PC-9 (cell line): ENCODE measurements around the gene CEP70. TPM values are rescaled to one million over a fixed set of nuclear protein-coding genes. Genes with fewer than 3 reads are reported as not detected.

Source experiments
- BruUV-seq: library from RNA; stranded (reverse); fragments of 400-500 nt; replicated peaks from 2 replicates; lab custom pipeline; 2021; lab: Mats Ljungman, UMichigan
- CTCF ChIA-PET: fragments of 300-600 bp; sonication (Branson Sonifier 250); formaldehyde crosslinking; loops from one replicate; lab custom pipeline; 2022; ENCODE audit warnings: antibody characterized with exemption; lab: Charles Lee
- POLR2A ChIA-PET: fragments of 300-600 bp; sonication (Branson Sonifier 250); formaldehyde crosslinking; loops from one replicate; lab custom pipeline; 2022; ENCODE audit warnings: antibody characterized with exemption; ENCODE audit not compliant: unreplicated experiment; lab: Charles Lee
- DNase-seq, 2 experiments: peaks; one replicate each; pipeline versions ENCODE4 v3.0.0 to v3.0.0-alpha.2; 2015 to 2022; ENCODE audit warnings: mixed read lengths in 1 of 2
- H2AFZ ChIP-seq: fragments of 200-600 bp; sonication (generic); 2 replicates; pipeline ENCODE4 v1.8.1; 2017; ENCODE audit warnings: antibody characterized with exemption
- H3F3A ChIP-seq: fragments of 200-600 bp; sonication (generic); 2 replicates; pipeline ENCODE4 v1.8.1; 2017; ENCODE audit warnings: antibody characterized with exemption, mild to moderate bottlenecking, low read depth; ENCODE audit not compliant: insufficient read depth
- H3K27ac ChIP-seq: fragments of 200-600 bp; sonication (generic); 2 replicates; pipeline ENCODE4 v1.6.1; 2016; ENCODE audit warnings: mixed run types
- H3K27me3 ChIP-seq: fragments of 200-600 bp; sonication (generic); 2 replicates; pipeline ENCODE4 v1.6.1; 2016; ENCODE audit warnings: low read depth, mixed run types; ENCODE audit not compliant: insufficient read depth
- H3K36me3 ChIP-seq: fragments of 200-600 bp; sonication (generic); 2 replicates; pipeline ENCODE4 v1.6.1; 2016; ENCODE audit warnings: low read depth, mixed run types
- H3K4me1 ChIP-seq: fragments of 200-600 bp; sonication (generic); replicated peaks from 2 replicates; pipeline ENCODE4 v1.6.1; 2016; ENCODE audit warnings: mixed run types; ENCODE audit not compliant: insufficient read depth
- H3K4me2 ChIP-seq: fragments of 200-600 bp; sonication (generic); 2 replicates; pipeline ENCODE4 v1.6.1; 2017; ENCODE audit warnings: mixed run types
- H3K4me3 ChIP-seq: fragments of 200-600 bp; sonication (generic); 2 replicates; pipeline ENCODE4 v1.6.1; 2016; ENCODE audit warnings: mixed run types
- H3K79me2 ChIP-seq: fragments of 200-600 bp; sonication (generic); 2 replicates; pipeline ENCODE4 v1.6.1; 2017; ENCODE audit warnings: low read depth, mixed run types
- H3K9me2 ChIP-seq: fragments of 200-600 bp; sonication (generic); 2 replicates; pipeline ENCODE4 v1.8.1; 2017; ENCODE audit warnings: mild to moderate bottlenecking; ENCODE audit not compliant: insufficient read depth
- H3K9me3 ChIP-seq: fragments of 200-600 bp; sonication (generic); 2 replicates; pipeline ENCODE4 v1.8.1; 2016; ENCODE audit warnings: low read depth; ENCODE audit not compliant: insufficient read depth
- H4K20me1 ChIP-seq: fragments of 200-600 bp; sonication (generic); 2 replicates; pipeline ENCODE4 v1.8.1; 2017; ENCODE audit not compliant: insufficient read depth
- EZH2 ChIP-seq: fragments of 200-600 bp; sonication (generic); IDR thresholded peaks from 2 replicates; pipeline ENCODE4 v1.8.0; 2017; ENCODE audit warnings: antibody characterized with exemption, low read depth
- intact Hi-C: fragments of 100-400 bp; cut with micrococcal nuclease; formaldehyde crosslinking; loops from one replicate; pipeline ENCODE4 v1.10.0; 2022; ENCODE audit not compliant: unreplicated experiment
- total RNA-seq: library from RNA; stranded (reverse); gene quantifications from 2 replicates; pipeline ENCODE4 v1.2.3, GENCODE V29; 2021
- TF ChIP-seq, protein P1 (sequence below): fragments of 200-600 bp; sonication (generic); conservative IDR thresholded peaks from 2 replicates; pipeline ENCODE4 v1.6.1; 2017; ENCODE audit warnings: mixed run types, antibody characterized with exemption, mild to moderate bottlenecking, moderate library complexity

Gene CEP70
- total RNA-seq, 1 experiment from 2014 or later: 73.6 TPM

DNA sequence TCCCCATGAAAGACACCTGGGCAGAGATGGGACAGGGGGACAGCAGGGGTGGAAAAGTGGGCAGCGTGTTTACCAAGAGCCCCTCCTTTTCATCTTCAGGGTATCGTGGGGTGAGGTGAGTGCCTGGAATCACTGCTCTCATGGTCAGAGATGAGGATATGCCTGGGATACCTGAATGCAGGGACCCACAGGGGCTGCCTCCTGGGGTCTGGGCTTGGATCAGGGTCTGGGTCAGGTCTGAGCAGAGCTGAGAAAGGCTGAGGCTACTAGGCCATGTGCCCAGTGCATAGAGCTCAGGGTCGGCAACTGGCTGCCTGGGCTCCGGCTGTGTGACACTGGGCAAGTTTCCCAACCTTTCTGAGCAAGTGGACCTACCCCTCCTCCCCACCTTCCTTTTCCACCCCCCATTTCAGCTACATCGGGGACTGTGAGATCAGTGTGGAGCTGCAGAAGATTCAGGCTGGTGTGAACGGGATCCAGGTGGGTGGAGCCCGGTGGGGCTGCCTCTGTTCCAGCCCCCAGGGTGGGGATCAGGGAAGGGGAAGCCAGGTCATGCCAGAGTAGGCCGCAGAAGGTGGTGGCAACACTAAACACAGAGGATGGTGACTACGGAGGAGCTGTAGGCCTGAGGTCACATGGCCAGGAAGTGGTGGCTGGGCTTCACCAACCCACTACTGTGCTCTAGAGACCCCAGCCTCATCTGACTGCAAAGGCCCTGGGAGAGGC lies 135.1 kb downstream of the CEP70 start:
- no peaks in the 10 kb centered on the region for H3K27me3 ChIP-seq
- ChIA-PET CTCF (no interaction called here), POLR2A (no interaction called here)
- H3K27ac ChIP-seq: no peak overlapping the region
- intact Hi-C loops: no loop called here
- H4K20me1 ChIP-seq: no peaks in the 10 kb centered on the region
- H2AFZ ChIP-seq: no peak overlapping the region
- H3K79me2 ChIP-seq: no peaks in the 10 kb centered on the region
- H3K36me3 ChIP-seq: no peaks in the 10 kb centered on the region
- DNase-seq: no peak
- H3K9me3 ChIP-seq: no peaks in the 10 kb centered on the region
- no peak for TF ChIP-seq EZH2
- TF ChIP-seq, protein P1, sequence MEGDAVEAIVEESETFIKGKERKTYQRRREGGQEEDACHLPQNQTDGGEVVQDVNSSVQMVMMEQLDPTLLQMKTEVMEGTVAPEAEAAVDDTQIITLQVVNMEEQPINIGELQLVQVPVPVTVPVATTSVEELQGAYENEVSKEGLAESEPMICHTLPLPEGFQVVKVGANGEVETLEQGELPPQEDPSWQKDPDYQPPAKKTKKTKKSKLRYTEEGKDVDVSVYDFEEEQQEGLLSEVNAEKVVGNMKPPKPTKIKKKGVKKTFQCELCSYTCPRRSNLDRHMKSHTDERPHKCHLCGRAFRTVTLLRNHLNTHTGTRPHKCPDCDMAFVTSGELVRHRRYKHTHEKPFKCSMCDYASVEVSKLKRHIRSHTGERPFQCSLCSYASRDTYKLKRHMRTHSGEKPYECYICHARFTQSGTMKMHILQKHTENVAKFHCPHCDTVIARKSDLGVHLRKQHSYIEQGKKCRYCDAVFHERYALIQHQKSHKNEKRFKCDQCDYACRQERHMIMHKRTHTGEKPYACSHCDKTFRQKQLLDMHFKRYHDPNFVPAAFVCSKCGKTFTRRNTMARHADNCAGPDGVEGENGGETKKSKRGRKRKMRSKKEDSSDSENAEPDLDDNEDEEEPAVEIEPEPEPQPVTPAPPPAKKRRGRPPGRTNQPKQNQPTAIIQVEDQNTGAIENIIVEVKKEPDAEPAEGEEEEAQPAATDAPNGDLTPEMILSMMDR: no peak
- H3K4me1 ChIP-seq: no peaks in the 10 kb centered on the region
- no TSS peak for BruUV-seq
- H3K4me2 ChIP-seq: no peak overlapping the region
- H3K9me2 ChIP-seq: no peaks in the 10 kb centered on the region
- H3F3A ChIP-seq: no peaks in the 10 kb centered on the region
- H3K4me3 ChIP-seq: no peak overlapping the region

DNA sequence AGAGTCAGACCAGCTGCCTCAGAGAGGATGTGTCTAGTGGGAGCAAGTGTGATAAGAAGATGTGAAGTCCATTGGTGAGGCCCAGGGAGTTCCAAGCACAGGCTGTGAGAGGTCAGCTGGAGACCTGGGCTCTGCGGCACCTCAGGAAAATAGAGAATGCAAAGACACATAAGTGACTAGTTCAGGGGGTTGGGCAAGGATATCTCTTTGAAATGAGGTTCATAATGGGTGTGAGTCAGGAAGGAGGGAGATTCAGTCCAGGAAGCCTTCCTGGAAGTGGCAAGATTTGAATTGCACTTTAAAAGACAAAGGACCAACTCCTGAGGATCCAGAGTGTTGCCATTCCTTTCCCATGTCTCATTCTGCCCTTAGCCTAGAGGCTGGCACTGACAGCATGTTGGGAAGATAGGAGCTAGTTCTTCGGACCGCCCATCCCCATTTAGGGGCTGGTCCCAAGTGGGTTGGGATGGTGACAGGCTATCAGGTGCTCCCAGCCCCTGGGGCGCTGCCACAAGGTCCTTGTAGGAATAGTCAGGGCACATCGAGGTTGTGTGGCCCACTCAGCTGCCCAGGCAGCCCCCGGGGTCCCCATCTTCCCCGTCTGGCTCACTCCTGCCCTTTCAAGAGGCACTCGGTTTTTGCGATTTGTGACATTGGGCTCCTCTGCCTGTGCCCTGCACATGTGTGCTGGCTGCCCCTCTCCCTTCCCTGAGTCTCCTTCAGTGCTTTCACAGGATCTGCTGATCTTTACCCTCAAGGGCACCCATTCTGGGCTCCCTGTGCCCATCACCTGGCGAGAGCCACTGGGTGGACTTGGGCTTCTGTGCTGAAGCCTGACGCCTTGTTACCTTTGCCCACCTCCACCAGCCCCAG lies 136.0 kb downstream of the CEP70 start:
- Histone ChIP-seq H3K4me1 (no peaks in the 10 kb centered on the region), H3K4me2 (no peak overlapping the region), H4K20me1 (no peaks in the 10 kb centered on the region), H3K9me2 (no peaks in the 10 kb centered on the region), H2AFZ (no peak overlapping the region), H3K36me3 (no peaks in the 10 kb centered on the region), H3K9me3 (no peaks in the 10 kb centered on the region), H3K27me3 (no peaks in the 10 kb centered on the region), H3K4me3 (no peak overlapping the region), H3K27ac (no peak overlapping the region), H3K79me2 (no peaks in the 10 kb centered on the region), H3F3A (no peaks in the 10 kb centered on the region)
- no TSS peak for BruUV-seq
- POLR2A ChIA-PET: no interaction called here
- CTCF ChIA-PET: no interaction called here
- intact Hi-C loops: no loop called here
- TF ChIP-seq EZH2: no peak
- TF ChIP-seq, protein P1: no peak
- no peak for DNase-seq

DNA sequence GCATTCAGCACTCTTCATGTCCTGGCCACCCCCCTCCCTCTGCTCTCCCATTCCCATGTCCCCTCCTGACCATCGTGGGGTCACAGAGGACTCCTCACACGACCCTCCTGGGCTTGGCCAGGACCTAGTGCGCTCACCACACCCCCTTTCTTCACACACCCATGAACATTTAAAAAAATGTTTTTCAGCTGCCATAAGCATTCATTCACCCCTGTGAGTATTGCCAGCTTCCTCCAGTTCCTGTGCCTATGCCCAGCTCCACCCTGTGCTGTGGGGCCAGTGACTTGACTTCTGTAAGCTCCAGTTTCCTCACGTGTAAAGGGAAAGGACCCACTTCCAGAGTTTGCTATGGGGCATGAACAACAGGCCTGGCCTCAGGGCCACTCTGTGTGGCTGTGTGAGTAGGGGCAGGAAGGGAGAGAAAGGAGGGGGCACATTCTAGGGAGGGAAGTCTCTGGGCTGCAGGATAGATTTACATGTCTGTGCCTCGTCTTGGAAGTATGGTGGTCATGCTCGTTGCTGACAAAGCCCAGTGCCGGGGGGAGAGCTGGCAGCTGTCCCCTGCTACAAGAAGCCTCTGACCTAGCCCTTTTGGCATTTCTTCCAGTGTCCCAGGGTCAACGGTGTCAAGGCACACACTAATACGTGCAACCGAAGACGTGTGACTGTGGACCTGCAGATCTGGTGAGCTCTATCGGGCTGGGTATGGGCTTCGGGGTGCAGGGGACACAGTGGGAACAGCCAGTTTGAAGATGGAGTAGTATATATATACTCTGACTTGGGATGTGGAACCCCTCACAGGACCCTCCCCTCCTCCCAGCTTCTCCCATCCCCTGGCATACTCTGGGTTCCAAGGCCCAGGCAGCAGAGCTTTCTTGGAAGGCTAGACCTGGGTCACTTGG lies 136.8 kb downstream of the CEP70 start:
- no peaks in the 10 kb centered on the region for H3K27me3 ChIP-seq
- H4K20me1 ChIP-seq: no peaks in the 10 kb centered on the region
- no peak overlapping the region for H3K27ac ChIP-seq
- no peak overlapping the region for H2AFZ ChIP-seq
- no peak overlapping the region for H3K4me2 ChIP-seq
- no peak overlapping the region for H3K4me3 ChIP-seq
- H3K79me2 ChIP-seq: no peaks in the 10 kb centered on the region
- ChIA-PET POLR2A (no interaction called here), CTCF (no interaction called here)
- TF ChIP-seq, protein P1: no peak
- no peak for TF ChIP-seq EZH2
- no peak for DNase-seq
- intact Hi-C loops: no loop called here
- H3F3A ChIP-seq: no peaks in the 10 kb centered on the region
- H3K4me1 ChIP-seq: no peaks in the 10 kb centered on the region
- no peaks in the 10 kb centered on the region for H3K9me3 ChIP-seq
- H3K9me2 ChIP-seq: no peaks in the 10 kb centered on the region
- no peaks in the 10 kb centered on the region for H3K36me3 ChIP-seq
- no TSS peak for BruUV-seq
